ENCODE results near the gene C1S. TPM values are rescaled to one million over a fixed set of nuclear protein-coding genes. Genes with fewer than 3 reads are reported as not detected.

Gene C1S
- total and polyA plus RNA-seq, 2 donors (not counting 1 experiment from before 2014, with no cell fraction given) = 0.21 to 0.64 TPM

DNA sequence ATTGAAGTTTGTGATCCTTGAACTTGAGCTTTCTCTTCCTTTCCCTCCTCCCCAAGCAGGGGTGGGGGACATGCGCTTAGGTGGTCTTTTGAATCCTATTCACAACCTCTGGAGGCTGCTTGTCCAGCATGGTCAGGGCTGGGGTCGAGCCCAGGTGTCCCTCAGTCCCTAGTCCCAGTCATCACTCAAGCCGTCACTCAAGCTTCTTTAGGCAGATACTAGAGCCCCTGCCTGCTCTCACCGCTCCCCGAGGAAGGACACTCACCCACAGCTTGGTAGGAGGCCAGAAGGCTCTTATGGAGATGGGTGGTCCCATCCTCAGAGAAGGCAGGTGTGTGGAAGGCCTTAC is 49.0 kb downstream of the C1S start:
- Mint-ChIP-seq H3K4me3 (peak overlapping the region; percentile 97), H3K9me3 (ENCODE audit: insufficient read depth) (peaks cover 4% of the 10 kb centered on the region), H3K27me3 (no peaks in the 10 kb centered on the region), H3K27ac (peak overlapping the region; percentile 86), H3K4me1 (peaks cover 28% of the 10 kb centered on the region)
- Histone ChIP-seq H3K9ac (ENCODE audit: low read length) (peak overlapping the region; percentile 94), H3K27me3 (replicated peaks in 1 of 4; ENCODE audit: control extremely low read depth in 1 of 4, control insufficient read depth in 3 of 4, insufficient read depth in 4 of 4, low read length in 3 of 4) (no peaks in the 10 kb centered on the region), H2AFZ (ENCODE audit: insufficient read depth, low read depth, low read length, poor library complexity, severe bottlenecking) (peak overlapping the region; percentile 96), H3K4me2 (replicated peaks; ENCODE audit: low read depth, low read length, poor library complexity, severe bottlenecking) (peak overlapping the region; percentile 94), H3K4me1 (ENCODE audit: control insufficient read depth in 2 of 2, insufficient read depth in 2 of 2, low read length in 2 of 2) (peaks cover 12 to 18% of the 10 kb centered on the region in 2 donors), H3K79me2 (ENCODE audit: control insufficient read depth, insufficient read depth, low read length) (peaks cover 18% of the 10 kb centered on the region), H3K9me3 (ENCODE audit: control extremely low read depth in 1 of 3, control insufficient read depth in 2 of 3, insufficient read depth in 1 of 3, low read length in 2 of 3) (peaks cover 0 to 2% (median 0%) of the 10 kb centered on the region in 3 donors), H3K36me3 (replicated peaks in 1 of 2; ENCODE audit: control extremely low read depth in 1 of 2, control insufficient read depth in 1 of 2, extremely low read depth in 1 of 2, insufficient read depth in 2 of 2, low read length in 1 of 2) (peaks cover 0 to 9% of the 10 kb centered on the region in 2 experiments), H4K20me1 (ENCODE audit: control insufficient read depth, insufficient read depth, low read length, poor library complexity, severe bottlenecking) (peaks cover 8% of the 10 kb centered on the region), H3K4me3 (ENCODE audit: control extremely low read depth in 1 of 5, extremely low read depth in 1 of 5, insufficient read depth in 1 of 5, low read depth in 2 of 5, low read length in 4 of 5) (peak overlapping the region in 2 of 5 experiments; percentile 90 to 94), H3K27ac (ENCODE audit: low read length in 2 of 2) (no peak overlapping the region)
- intact Hi-C loops (cut with micrococcal nuclease) = loop anchor here (1.0 to 2.0 kb wide), 4 partner anchors 139 to 240 kb away; partner anchors contain the start of genes C12orf57, EMG1 and PHB2
- ChIA-PET CTCF (interaction anchor here (0.6 to 3.6 kb wide), 18 partner anchors 10 to 261 kb away, joined by 3 to 35 read pairs (median 4); partner anchors contain the start of genes C12orf57, LPCAT3, RBP5 and RNU7-1), POLR2A (interaction anchor here (2.0 kb wide), 1 partner anchor 165 kb away, joined by 7 read pairs; the partner anchor contains the start of genes C12orf57 and RNU7-1)
- 87% methylated on average over 4 of the region's 5 CpGs for WGBS (ENCODE audit: insufficient coverage)
- ATAC-seq (ENCODE audit: low read depth) (no peak), DNase-seq (no peak)
- no peak for TF ChIP-seq EZH2 (IDR thresholded peaks at IDR 0.05; ENCODE audit: borderline replicate concordance, insufficient read depth, low read depth, low read length, poor library complexity, severe bottlenecking)
- TF ChIP-seq CTCF (IDR thresholded peaks at IDR 0.05) = no peak

GRCh38 chr12:7110661-7111060 is 50.1 kb downstream of the C1S start:
- no peak overlapping the region for H3K4me3 Mint-ChIP-seq
- no peak for ATAC-seq (ENCODE audit: low read depth)
- peaks cover 28% of the 10 kb centered on the region for H3K4me1 Mint-ChIP-seq
- H3K27ac Mint-ChIP-seq = no peak overlapping the region
- Histone ChIP-seq H3K4me3 (ENCODE audit: control extremely low read depth in 1 of 5, extremely low read depth in 1 of 5, insufficient read depth in 1 of 5, low read depth in 2 of 5, low read length in 4 of 5) (no peak overlapping the region), H3K9ac (ENCODE audit: low read length) (no peak overlapping the region), H3K9me3 (ENCODE audit: control extremely low read depth in 1 of 3, control insufficient read depth in 2 of 3, insufficient read depth in 1 of 3, low read length in 2 of 3) (peaks cover 0 to 2% (median 0%) of the 10 kb centered on the region in 3 donors), H3K4me1 (ENCODE audit: control insufficient read depth in 2 of 2, insufficient read depth in 2 of 2, low read length in 2 of 2) (peaks cover 12 to 18% of the 10 kb centered on the region in 2 donors), H3K4me2 (replicated peaks; ENCODE audit: low read depth, low read length, poor library complexity, severe bottlenecking) (no peak overlapping the region), H3K36me3 (replicated peaks in 1 of 2; ENCODE audit: control extremely low read depth in 1 of 2, control insufficient read depth in 1 of 2, extremely low read depth in 1 of 2, insufficient read depth in 2 of 2, low read length in 1 of 2) (peaks cover 0 to 14% of the 10 kb centered on the region in 2 experiments), H3K79me2 (ENCODE audit: control insufficient read depth, insufficient read depth, low read length) (peaks cover 18% of the 10 kb centered on the region), H3K27me3 (replicated peaks in 1 of 4; ENCODE audit: control extremely low read depth in 1 of 4, control insufficient read depth in 3 of 4, insufficient read depth in 4 of 4, low read length in 3 of 4) (no peaks in the 10 kb centered on the region), H2AFZ (ENCODE audit: insufficient read depth, low read depth, low read length, poor library complexity, severe bottlenecking) (no peak overlapping the region), H3K27ac (ENCODE audit: low read length in 2 of 2) (no peak overlapping the region), H4K20me1 (ENCODE audit: control insufficient read depth, insufficient read depth, low read length, poor library complexity, severe bottlenecking) (peaks cover 8% of the 10 kb centered on the region)
- ChIA-PET POLR2A (interaction anchor here (0.8 kb wide), 1 partner anchor 166 kb away, joined by 3 read pairs; no protein-coding TSS in a partner anchor), CTCF (interaction anchor here (0.9 to 4.2 kb wide), 13 partner anchors 11 to 241 kb away, joined by 3 to 28 read pairs (median 5); partner anchors contain the start of genes C12orf57, LPCAT3, RNU7-1 and SPSB2)
- no peaks in the 10 kb centered on the region for H3K27me3 Mint-ChIP-seq
- no peak for DNase-seq
- TF ChIP-seq CTCF (IDR thresholded peaks at IDR 0.05) (no peak), EZH2 (IDR thresholded peaks at IDR 0.05; ENCODE audit: borderline replicate concordance, insufficient read depth, low read depth, low read length, poor library complexity, severe bottlenecking) (no peak)
- WGBS (ENCODE audit: insufficient coverage) = 100% methylated on average over 3 of the region's 5 CpGs
- intact Hi-C loops (cut with micrococcal nuclease) = no loop called here
- peaks cover 4% of the 10 kb centered on the region for H3K9me3 Mint-ChIP-seq (ENCODE audit: insufficient read depth)
